PC-9 (cell line): ENCODE data around the gene ACER2.

Experiments
- EZH2 ChIP-seq: fragments of 200-600 bp; sonication (generic); IDR thresholded peaks from 2 replicates; pipeline ENCODE4 v1.8.0; 2017; ENCODE audit warnings: antibody characterized with exemption, low read depth
- TF ChIP-seq, protein P1 (sequence below): fragments of 200-600 bp; sonication (generic); conservative IDR thresholded peaks from 2 replicates; pipeline ENCODE4 v1.6.1; 2017; ENCODE audit warnings: mixed run types, antibody characterized with exemption, mild to moderate bottlenecking, moderate library complexity

DNA sequence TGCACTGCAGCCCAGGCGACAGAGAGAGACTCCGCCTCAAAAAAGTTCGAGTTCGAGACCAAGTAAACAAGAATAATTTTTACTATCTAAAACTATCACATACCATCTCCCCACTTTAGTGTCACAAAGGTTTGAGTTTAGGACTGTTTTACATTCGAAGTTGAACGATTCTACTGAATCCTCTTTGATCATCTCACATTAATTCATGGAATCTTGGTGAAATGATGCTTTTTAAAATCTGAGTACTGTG is 28.1 kb upstream of the ACER2 start:
- TF ChIP-seq, protein P1, sequence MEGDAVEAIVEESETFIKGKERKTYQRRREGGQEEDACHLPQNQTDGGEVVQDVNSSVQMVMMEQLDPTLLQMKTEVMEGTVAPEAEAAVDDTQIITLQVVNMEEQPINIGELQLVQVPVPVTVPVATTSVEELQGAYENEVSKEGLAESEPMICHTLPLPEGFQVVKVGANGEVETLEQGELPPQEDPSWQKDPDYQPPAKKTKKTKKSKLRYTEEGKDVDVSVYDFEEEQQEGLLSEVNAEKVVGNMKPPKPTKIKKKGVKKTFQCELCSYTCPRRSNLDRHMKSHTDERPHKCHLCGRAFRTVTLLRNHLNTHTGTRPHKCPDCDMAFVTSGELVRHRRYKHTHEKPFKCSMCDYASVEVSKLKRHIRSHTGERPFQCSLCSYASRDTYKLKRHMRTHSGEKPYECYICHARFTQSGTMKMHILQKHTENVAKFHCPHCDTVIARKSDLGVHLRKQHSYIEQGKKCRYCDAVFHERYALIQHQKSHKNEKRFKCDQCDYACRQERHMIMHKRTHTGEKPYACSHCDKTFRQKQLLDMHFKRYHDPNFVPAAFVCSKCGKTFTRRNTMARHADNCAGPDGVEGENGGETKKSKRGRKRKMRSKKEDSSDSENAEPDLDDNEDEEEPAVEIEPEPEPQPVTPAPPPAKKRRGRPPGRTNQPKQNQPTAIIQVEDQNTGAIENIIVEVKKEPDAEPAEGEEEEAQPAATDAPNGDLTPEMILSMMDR, result no peak
- no peak for TF ChIP-seq EZH2
